ENCODE measurements around the gene FAM210A.

The FAM210A gene

GRCh38 chr18:13647761-13648160, 78.6 kb downstream of the FAM210A start:
- DNase-seq (ENCODE audit: low read depth, low spot score): no peak
- Histone ChIP-seq H3K4me3 (ENCODE audit: low read length) (no peak overlapping the region), H3K9me3 (ENCODE audit: control insufficient read depth, insufficient read depth, low read length) (no peaks in the 10 kb centered on the region), H3K4me1 (ENCODE audit: control insufficient read depth, insufficient read depth, low read length) (no peaks in the 10 kb centered on the region), H3K27me3 (ENCODE audit: control insufficient read depth, insufficient read depth, low read length) (no peaks in the 10 kb centered on the region), H3K36me3 (ENCODE audit: control insufficient read depth, insufficient read depth, low read length) (no peaks in the 10 kb centered on the region), H3K27ac (ENCODE audit: low read length) (no peak overlapping the region)
- WGBS (ENCODE audit: insufficient coverage, insufficient read length): no CpG with 5 or more reads among the region's 4 CpGs

GRCh38 chr18:13646633-13647032, 79.7 kb downstream of the FAM210A start:
- no CpG with 5 or more reads among the region's 4 CpGs for WGBS (ENCODE audit: insufficient coverage, insufficient read length)
- no peaks in the 10 kb centered on the region for H3K27me3 ChIP-seq (ENCODE audit: control insufficient read depth, insufficient read depth, low read length)
- DNase-seq (ENCODE audit: low read depth, low spot score): no peak
- H3K4me3 ChIP-seq (ENCODE audit: low read length): no peak overlapping the region
- H3K9me3 ChIP-seq (ENCODE audit: control insufficient read depth, insufficient read depth, low read length): no peaks in the 10 kb centered on the region
- no peaks in the 10 kb centered on the region for H3K4me1 ChIP-seq (ENCODE audit: control insufficient read depth, insufficient read depth, low read length)
- no peak overlapping the region for H3K27ac ChIP-seq (ENCODE audit: low read length)
- H3K36me3 ChIP-seq (ENCODE audit: control insufficient read depth, insufficient read depth, low read length): no peaks in the 10 kb centered on the region

- no CpG with 5 or more reads among the region's 16 CpGs for WGBS (ENCODE audit: insufficient coverage, insufficient read length)
- DNase-seq (ENCODE audit: low read depth, low spot score): no peak
- H3K27ac ChIP-seq (ENCODE audit: low read length): no peak overlapping the region
- H3K36me3 ChIP-seq (ENCODE audit: control insufficient read depth, insufficient read depth, low read length): no peaks in the 10 kb centered on the region
- no peaks in the 10 kb centered on the region for H3K4me1 ChIP-seq (ENCODE audit: control insufficient read depth, insufficient read depth, low read length)
- no peaks in the 10 kb centered on the region for H3K9me3 ChIP-seq (ENCODE audit: control insufficient read depth, insufficient read depth, low read length)
- no peak overlapping the region for H3K4me3 ChIP-seq (ENCODE audit: low read length)
- H3K27me3 ChIP-seq (ENCODE audit: control insufficient read depth, insufficient read depth, low read length): no peaks in the 10 kb centered on the region
Measured at GRCh38 chr18:13645093-13645492, 81.3 kb downstream of the FAM210A start.

DNA sequence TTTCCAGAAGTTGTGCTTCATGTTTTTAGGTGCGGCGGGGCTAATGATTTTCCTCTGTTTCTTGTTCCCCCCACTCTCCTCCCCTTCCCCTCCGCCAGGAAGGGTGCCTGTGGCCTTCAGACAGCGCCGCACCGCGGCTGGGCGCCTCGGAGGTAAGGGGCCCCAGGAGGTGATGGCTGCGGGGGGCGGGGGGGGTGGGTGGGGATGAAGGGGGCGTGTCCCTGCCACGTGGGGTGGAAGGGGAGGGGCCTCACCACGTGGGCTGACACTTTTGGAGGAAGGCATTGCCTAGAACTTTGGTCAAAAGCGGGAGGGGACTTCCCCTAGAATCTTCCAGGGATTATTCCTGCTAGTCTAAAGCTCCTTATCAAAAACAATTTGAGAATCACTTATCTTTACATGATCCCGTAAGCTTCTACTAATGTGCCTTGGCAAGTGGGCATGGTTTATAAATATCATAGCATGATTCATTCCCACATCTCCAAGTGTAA, 83.1 kb downstream of the FAM210A start:
- WGBS (ENCODE audit: insufficient coverage, insufficient read length): no CpG with 5 or more reads among the region's 16 CpGs
- DNase-seq (ENCODE audit: low read depth, low spot score): no peak
- Histone ChIP-seq H3K36me3 (ENCODE audit: control insufficient read depth, insufficient read depth, low read length) (no peaks in the 10 kb centered on the region), H3K4me1 (ENCODE audit: control insufficient read depth, insufficient read depth, low read length) (no peaks in the 10 kb centered on the region), H3K27ac (ENCODE audit: low read length) (no peak overlapping the region), H3K27me3 (ENCODE audit: control insufficient read depth, insufficient read depth, low read length) (no peaks in the 10 kb centered on the region), H3K9me3 (ENCODE audit: control insufficient read depth, insufficient read depth, low read length) (no peaks in the 10 kb centered on the region), H3K4me3 (ENCODE audit: low read length) (no peak overlapping the region)

- Histone ChIP-seq H3K27ac (ENCODE audit: low read length) (no peak overlapping the region), H3K9me3 (ENCODE audit: control insufficient read depth, insufficient read depth, low read length) (no peaks in the 10 kb centered on the region), H3K36me3 (ENCODE audit: control insufficient read depth, insufficient read depth, low read length) (no peaks in the 10 kb centered on the region), H3K27me3 (ENCODE audit: control insufficient read depth, insufficient read depth, low read length) (no peaks in the 10 kb centered on the region), H3K4me1 (ENCODE audit: control insufficient read depth, insufficient read depth, low read length) (no peaks in the 10 kb centered on the region), H3K4me3 (ENCODE audit: low read length) (no peak overlapping the region)
- WGBS (ENCODE audit: insufficient coverage, insufficient read length): no CpG with 5 or more reads among the region's 15 CpGs
- no peak for DNase-seq (ENCODE audit: low read depth, low spot score)
Measured at GRCh38 chr18:13642440-13642827, 83.9 kb downstream of the FAM210A start.

DNA sequence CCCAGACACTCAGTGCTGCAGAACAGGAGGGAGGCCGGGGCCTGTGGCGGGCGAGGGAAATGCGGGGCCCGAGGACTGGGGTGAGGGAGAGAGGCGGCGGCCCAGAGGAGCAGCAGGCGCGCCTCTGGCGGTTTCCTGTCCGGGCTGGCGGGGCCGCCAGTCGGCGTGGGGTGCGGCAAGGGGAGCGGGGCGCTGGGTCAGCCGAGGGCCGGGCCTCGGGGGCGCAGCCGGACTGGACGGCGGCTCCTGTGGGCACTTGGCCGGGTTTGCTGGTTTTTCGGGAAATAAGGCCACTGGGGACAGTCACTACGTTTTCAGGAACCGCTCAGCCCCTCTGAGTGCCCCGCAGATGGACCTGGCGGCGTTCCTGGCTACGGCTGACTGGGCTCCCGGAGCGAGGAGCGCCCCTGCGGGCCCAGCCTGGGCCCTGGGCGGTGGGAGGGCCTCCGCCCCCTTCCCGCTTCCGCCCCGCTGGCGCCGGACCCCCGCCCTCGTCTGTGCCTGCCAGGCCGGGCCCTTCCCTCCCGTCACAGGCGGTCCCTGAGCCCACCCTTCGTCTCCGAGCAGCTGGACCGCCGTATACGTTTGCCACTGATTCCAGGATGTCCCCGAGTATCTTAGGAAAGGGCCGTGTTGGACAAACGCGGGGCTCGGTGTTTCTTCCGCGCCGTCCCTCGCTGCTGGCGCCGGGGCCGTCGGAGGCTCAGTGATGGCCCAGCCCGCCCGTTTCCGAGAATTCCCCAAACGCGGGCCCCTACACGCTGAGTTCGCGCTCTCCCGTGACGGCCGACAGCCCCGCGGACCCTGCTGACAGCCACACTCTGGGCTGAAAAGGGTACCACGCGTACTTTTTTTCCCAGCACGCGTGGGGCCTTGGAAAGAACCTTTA, 84.6 kb downstream of the FAM210A start:
- DNase-seq (ENCODE audit: low read depth, low spot score): no peak
- WGBS (ENCODE audit: insufficient coverage, insufficient read length): no CpG with 5 or more reads among the region's 84 CpGs
- H3K9me3 ChIP-seq (ENCODE audit: control insufficient read depth, insufficient read depth, low read length): no peaks in the 10 kb centered on the region
- H3K4me3 ChIP-seq (ENCODE audit: low read length): peak overlapping the region; percentile 32; the same call in 1 of the 2 replicates
- no peak overlapping the region for H3K27ac ChIP-seq (ENCODE audit: low read length)
- H3K4me1 ChIP-seq (ENCODE audit: control insufficient read depth, insufficient read depth, low read length): no peaks in the 10 kb centered on the region
- no peaks in the 10 kb centered on the region for H3K36me3 ChIP-seq (ENCODE audit: control insufficient read depth, insufficient read depth, low read length)
- H3K27me3 ChIP-seq (ENCODE audit: control insufficient read depth, insufficient read depth, low read length): no peaks in the 10 kb centered on the region

DNA sequence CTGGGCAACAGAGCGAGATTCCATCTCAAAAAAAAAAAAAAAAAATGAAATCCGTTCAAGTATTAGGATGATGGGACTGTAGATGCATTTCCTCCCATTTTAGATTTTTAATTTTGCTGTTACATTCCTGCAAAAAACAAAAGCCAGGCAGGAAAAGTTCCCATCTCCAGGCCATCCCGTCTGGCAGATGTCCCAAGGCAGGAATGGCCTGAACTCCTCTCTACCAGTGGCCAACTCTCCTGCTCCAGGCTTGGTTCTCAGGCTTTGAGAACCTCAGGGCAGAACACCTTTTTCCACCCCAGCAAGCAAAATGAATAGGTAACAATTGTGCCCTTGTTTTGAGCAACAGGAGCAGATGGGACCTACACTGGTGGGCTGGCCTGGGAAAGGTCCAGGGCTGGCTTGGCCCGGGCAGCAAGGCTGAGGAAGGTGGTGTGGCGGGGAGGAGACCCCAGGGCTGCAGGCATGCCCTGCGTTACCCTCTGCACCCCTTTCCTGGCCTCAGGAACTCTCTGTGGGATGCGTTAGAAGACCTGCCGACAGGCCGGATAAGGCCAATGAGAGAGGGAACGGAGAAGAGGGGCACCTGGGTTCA, 86.0 kb downstream of the FAM210A start:
- no peak overlapping the region for H3K27ac ChIP-seq (ENCODE audit: low read length)
- no peak for DNase-seq (ENCODE audit: low read depth, low spot score)
- no peaks in the 10 kb centered on the region for H3K36me3 ChIP-seq (ENCODE audit: control insufficient read depth, insufficient read depth, low read length)
- H3K27me3 ChIP-seq (ENCODE audit: control insufficient read depth, insufficient read depth, low read length): no peaks in the 10 kb centered on the region
- no CpG with 5 or more reads among the region's 10 CpGs for WGBS (ENCODE audit: insufficient coverage, insufficient read length)
- no peak overlapping the region for H3K4me3 ChIP-seq (ENCODE audit: low read length)
- H3K4me1 ChIP-seq (ENCODE audit: control insufficient read depth, insufficient read depth, low read length): no peaks in the 10 kb centered on the region
- H3K9me3 ChIP-seq (ENCODE audit: control insufficient read depth, insufficient read depth, low read length): no peaks in the 10 kb centered on the region

GRCh38 chr18:13638719-13639595, 87.4 kb downstream of the FAM210A start:
- no peak overlapping the region for H3K27ac ChIP-seq (ENCODE audit: low read length)
- no peak overlapping the region for H3K4me3 ChIP-seq (ENCODE audit: low read length)
- no CpG with 5 or more reads among the region's 10 CpGs for WGBS (ENCODE audit: insufficient coverage, insufficient read length)
- H3K36me3 ChIP-seq (ENCODE audit: control insufficient read depth, insufficient read depth, low read length): no peaks in the 10 kb centered on the region
- DNase-seq (ENCODE audit: low read depth, low spot score): no peak
- no peaks in the 10 kb centered on the region for H3K27me3 ChIP-seq (ENCODE audit: control insufficient read depth, insufficient read depth, low read length)
- no peaks in the 10 kb centered on the region for H3K9me3 ChIP-seq (ENCODE audit: control insufficient read depth, insufficient read depth, low read length)
- no peaks in the 10 kb centered on the region for H3K4me1 ChIP-seq (ENCODE audit: control insufficient read depth, insufficient read depth, low read length)

- no peak overlapping the region for H3K4me3 ChIP-seq (ENCODE audit: low read length)
- DNase-seq (ENCODE audit: low read depth, low spot score): no peak
- H3K27ac ChIP-seq (ENCODE audit: low read length): no peak overlapping the region
- WGBS (ENCODE audit: insufficient coverage, insufficient read length): no CpG with 5 or more reads among the region's 5 CpGs
- H3K4me1 ChIP-seq (ENCODE audit: control insufficient read depth, insufficient read depth, low read length): no peaks in the 10 kb centered on the region
- no peaks in the 10 kb centered on the region for H3K36me3 ChIP-seq (ENCODE audit: control insufficient read depth, insufficient read depth, low read length)
- no peaks in the 10 kb centered on the region; the same call in 1 of the 2 replicates for H3K27me3 ChIP-seq (ENCODE audit: control insufficient read depth, insufficient read depth, low read length)
- H3K9me3 ChIP-seq (ENCODE audit: control insufficient read depth, insufficient read depth, low read length): peaks cover 2% of the 10 kb centered on the region
Measured at GRCh38 chr18:13635046-13635445, 91.3 kb downstream of the FAM210A start.

DNA sequence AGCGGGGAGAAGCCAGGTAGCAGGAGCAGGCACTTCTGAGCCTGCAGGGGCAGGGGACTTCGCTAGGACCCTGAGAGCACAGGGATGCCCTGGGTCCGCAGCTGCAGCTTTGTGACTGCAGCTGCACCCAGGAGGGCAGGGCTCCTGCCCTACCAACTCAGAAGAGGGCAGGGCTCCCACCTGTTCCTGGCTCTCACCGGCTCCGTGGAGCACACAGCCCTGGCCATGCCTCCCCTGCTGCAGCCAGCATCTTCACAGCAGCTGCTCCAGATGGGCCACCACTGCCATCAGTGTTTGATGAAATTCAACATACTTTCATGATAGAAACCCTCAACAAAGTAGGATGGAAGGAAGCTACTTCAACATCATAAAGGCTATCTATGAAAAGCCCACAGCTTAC, 92.7 kb downstream of the FAM210A start:
- H3K27me3 ChIP-seq (ENCODE audit: control insufficient read depth, insufficient read depth, low read length): no peaks in the 10 kb centered on the region; the same call in 1 of the 2 replicates
- DNase-seq (ENCODE audit: low read depth, low spot score): no peak
- H3K36me3 ChIP-seq (ENCODE audit: control insufficient read depth, insufficient read depth, low read length): no peaks in the 10 kb centered on the region
- H3K27ac ChIP-seq (ENCODE audit: low read length): no peak overlapping the region
- H3K4me1 ChIP-seq (ENCODE audit: control insufficient read depth, insufficient read depth, low read length): 0 out of 2 replicates have a peak, but pooled peaks cover 1% of the 10 kb centered on the region
- H3K9me3 ChIP-seq (ENCODE audit: control insufficient read depth, insufficient read depth, low read length): peaks cover 2% of the 10 kb centered on the region
- WGBS (ENCODE audit: insufficient coverage, insufficient read length): no CpG with 5 or more reads among the region's 5 CpGs
- no peak overlapping the region for H3K4me3 ChIP-seq (ENCODE audit: low read length)

Data from iPS DF 6.9 (cell line).